ENCODE results near the gene TSR1.
A peak's percentile ranks its signal among the peaks of the same experiment; 100 is the strongest.

The TSR1 gene

DNA sequence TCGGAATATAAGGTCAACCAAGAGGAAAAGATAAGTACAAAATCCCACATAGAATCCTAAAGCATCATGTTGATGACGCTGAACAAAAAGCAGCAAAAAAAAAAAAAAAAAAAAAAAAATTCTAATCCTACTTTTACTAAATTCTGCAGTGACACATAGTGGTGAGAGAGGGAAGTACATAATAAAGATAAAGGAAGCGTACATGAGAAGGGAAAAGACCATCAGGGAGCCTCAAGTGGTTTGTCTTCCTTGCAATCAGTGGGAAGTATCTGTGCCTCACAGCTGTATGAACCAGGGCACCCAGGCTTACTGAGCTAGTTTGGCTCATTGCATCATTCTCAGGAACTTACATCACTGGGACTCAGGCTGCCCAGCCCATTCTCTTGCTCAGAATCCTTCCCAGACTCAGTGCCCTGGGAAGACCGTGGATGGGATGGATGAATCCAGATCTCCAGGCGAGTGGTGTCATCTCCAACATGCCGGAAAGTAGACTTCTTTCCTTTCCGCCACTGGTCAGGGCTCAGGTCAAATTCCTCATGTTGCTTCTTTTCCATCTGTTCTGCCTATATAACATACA, 53.9 kb downstream of the TSR1 start:
- no peak overlapping the region for H3K9ac ChIP-seq
- no peak overlapping the region for H2AFZ ChIP-seq
- H3K36me3 ChIP-seq (ENCODE audit: control insufficient read depth, insufficient read depth, low read length): no peaks in the 10 kb centered on the region
- peaks cover under 1% of the 10 kb centered on the region for H3K79me2 ChIP-seq
- H3K4me1 ChIP-seq: peaks cover 2% of the 10 kb centered on the region
- H3K4me2 ChIP-seq (ENCODE audit: low read length): no peak overlapping the region
- H3K27me3 ChIP-seq (ENCODE audit: control insufficient read depth, insufficient read depth, low read length): no peaks in the 10 kb centered on the region
- H3K4me3 ChIP-seq (ENCODE audit: low read depth, low read length): no peak overlapping the region
- no peaks in the 10 kb centered on the region for H3K9me3 ChIP-seq (ENCODE audit: control insufficient read depth, low read length)
- TF ChIP-seq, protein P1, sequence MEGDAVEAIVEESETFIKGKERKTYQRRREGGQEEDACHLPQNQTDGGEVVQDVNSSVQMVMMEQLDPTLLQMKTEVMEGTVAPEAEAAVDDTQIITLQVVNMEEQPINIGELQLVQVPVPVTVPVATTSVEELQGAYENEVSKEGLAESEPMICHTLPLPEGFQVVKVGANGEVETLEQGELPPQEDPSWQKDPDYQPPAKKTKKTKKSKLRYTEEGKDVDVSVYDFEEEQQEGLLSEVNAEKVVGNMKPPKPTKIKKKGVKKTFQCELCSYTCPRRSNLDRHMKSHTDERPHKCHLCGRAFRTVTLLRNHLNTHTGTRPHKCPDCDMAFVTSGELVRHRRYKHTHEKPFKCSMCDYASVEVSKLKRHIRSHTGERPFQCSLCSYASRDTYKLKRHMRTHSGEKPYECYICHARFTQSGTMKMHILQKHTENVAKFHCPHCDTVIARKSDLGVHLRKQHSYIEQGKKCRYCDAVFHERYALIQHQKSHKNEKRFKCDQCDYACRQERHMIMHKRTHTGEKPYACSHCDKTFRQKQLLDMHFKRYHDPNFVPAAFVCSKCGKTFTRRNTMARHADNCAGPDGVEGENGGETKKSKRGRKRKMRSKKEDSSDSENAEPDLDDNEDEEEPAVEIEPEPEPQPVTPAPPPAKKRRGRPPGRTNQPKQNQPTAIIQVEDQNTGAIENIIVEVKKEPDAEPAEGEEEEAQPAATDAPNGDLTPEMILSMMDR (IDR thresholded peaks at IDR 0.05): peak; percentile 59
- no peak overlapping the region for H3K27ac ChIP-seq

DNA sequence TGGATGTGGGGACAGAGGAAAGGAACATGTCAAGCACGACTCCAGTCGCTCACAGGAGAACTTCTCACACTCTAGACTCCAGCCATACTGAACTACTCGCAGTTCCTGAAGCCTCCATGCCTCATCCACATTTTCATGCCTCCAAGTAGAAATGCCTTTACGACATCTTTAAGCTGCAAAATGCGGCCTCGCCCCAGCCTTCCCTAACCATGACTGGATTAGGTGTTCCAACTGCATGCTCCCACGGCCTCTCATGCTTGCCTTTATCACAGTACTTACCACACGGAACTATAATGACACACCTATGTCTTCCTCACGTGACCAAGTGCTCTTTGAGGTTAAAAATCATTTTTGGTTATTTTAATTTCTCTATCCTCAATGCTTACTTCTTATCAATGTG, 56.5 kb downstream of the TSR1 start:
- peaks cover 3% of the 10 kb centered on the region for H3K79me2 ChIP-seq

DNA sequence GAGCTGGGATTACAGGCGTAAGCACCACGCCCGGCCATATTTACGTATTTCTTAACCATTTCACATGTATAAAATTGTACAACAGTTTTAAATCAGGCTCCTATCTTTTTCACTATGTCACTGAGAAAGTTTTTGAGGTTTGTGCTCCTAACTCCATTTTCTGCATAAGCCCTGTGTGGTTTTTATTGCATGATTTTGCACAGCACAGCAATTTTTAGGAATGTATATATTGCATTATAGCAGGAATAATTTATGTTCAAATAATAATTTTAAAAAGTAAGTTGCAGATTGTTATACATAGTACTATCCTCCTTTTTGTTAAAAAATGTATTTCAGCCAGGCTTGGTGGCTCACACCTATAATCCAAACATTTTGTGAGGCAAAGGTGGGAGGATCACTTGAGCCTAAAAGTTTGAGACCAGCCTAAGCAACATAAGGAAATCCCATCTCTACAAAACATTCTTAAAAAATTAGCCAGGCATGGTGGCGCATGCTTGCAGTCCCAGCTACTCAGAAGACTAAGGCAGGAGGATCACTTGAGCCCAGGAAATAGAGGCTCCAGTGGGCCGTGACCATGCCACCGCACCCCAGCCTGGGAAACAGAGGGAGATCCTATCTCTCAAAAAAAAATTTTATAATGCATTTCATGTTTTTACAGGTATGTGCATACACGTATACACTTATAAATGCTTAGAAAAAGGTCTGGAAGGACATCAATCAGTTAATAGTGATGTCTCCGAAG, 58.7 kb downstream of the TSR1 start:
- Histone ChIP-seq H3K27ac (no peak overlapping the region), H3K4me3 (ENCODE audit: low read depth, low read length) (no peak overlapping the region), H3K9me3 (ENCODE audit: control insufficient read depth, low read length) (no peaks in the 10 kb centered on the region), H3K79me2 (peaks cover 3% of the 10 kb centered on the region), H3K9ac (no peak overlapping the region), H3K4me1 (peaks cover 2% of the 10 kb centered on the region), H3K4me2 (ENCODE audit: low read length) (no peak overlapping the region), H3K36me3 (ENCODE audit: control insufficient read depth, insufficient read depth, low read length) (no peaks in the 10 kb centered on the region), H3K27me3 (ENCODE audit: control insufficient read depth, insufficient read depth, low read length) (no peaks in the 10 kb centered on the region), H2AFZ (no peak overlapping the region)
- TF ChIP-seq, protein P1 (IDR thresholded peaks at IDR 0.05): no peak

More for the DNA sequence above, 56.5 kb downstream of the TSR1 start:
- Histone ChIP-seq H3K9ac (no peak overlapping the region), H3K4me1 (peaks cover 2% of the 10 kb centered on the region), H3K9me3 (ENCODE audit: control insufficient read depth, low read length) (no peaks in the 10 kb centered on the region), H3K27me3 (ENCODE audit: control insufficient read depth, insufficient read depth, low read length) (no peaks in the 10 kb centered on the region), H2AFZ (no peak overlapping the region), H3K36me3 (ENCODE audit: control insufficient read depth, insufficient read depth, low read length) (no peaks in the 10 kb centered on the region), H3K4me2 (ENCODE audit: low read length) (no peak overlapping the region), H3K4me3 (ENCODE audit: low read depth, low read length) (no peak overlapping the region), H3K27ac (no peak overlapping the region)
- TF ChIP-seq, protein P1 (IDR thresholded peaks at IDR 0.05): no peak

DNA sequence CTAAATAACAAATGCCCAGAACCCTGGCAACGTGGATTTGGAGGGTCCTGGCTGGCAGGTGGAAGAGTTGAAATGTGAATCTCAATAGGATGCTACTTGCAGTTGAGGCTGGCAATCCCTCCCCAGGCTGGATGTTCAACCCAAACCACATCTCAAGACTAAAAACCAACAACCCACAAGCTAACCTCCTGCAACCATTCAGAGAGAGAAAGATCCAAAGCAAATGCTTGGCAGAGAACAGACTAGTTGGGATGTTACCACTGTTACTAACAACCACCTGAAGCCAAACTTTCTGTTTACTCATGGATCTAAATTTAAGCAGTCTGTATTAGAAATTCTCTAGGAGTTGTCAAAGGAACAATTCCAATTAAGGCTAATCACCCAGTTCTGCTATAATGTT, 60.5 kb downstream of the TSR1 start:
- Histone ChIP-seq H3K79me2 (peaks cover 3% of the 10 kb centered on the region), H3K9ac (no peak overlapping the region), H3K9me3 (ENCODE audit: control insufficient read depth, low read length) (no peaks in the 10 kb centered on the region), H3K4me3 (ENCODE audit: low read depth, low read length) (no peak overlapping the region), H3K27me3 (ENCODE audit: control insufficient read depth, insufficient read depth, low read length) (no peaks in the 10 kb centered on the region), H3K27ac (no peak overlapping the region), H3K36me3 (ENCODE audit: control insufficient read depth, insufficient read depth, low read length) (no peaks in the 10 kb centered on the region), H3K4me2 (ENCODE audit: low read length) (no peak overlapping the region), H3K4me1 (peaks cover 2% of the 10 kb centered on the region), H2AFZ (no peak overlapping the region)
- TF ChIP-seq, protein P1 (IDR thresholded peaks at IDR 0.05): no peak
